ENCODE measurements around the gene LINC00305. TPM values are rescaled to one million over a fixed set of nuclear protein-coding genes. Genes with fewer than 3 reads are reported as not detected.
A peak's percentile ranks its signal among the peaks of the same experiment; 100 is the strongest.

Gene LINC00305
- polyA plus RNA-seq, 3 donors, result 2.8 to 4.3 (median 3.3) TPM

GRCh38 chr18:64119916-64120315 lies 29.0 kb downstream of the LINC00305 start:
- DNase-seq (ENCODE audit: extremely low read depth in 1 of 11, low read depth in 9 of 11, low spot score in 4 of 11), result no peak

DNA sequence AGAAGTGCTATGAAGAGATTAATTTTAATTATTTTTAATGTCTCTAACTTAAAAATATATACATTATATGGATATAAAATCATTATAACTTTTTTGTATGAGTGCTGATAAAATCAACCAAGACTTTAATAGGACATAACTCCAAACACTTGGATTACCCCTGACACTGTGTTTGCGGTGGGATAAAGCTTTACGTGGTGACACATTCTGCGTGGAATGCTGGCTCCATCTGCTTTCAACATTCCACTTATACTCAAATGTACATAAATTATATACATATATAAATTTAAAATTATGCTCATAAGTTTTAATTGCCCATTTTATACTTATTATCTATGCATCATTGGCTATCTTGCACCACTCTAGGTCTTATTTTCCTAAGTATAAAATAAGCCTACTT lies 30.5 kb downstream of the LINC00305 start:
- no peak for DNase-seq (ENCODE audit: extremely low read depth in 1 of 11, low read depth in 9 of 11, low spot score in 4 of 11)

DNA sequence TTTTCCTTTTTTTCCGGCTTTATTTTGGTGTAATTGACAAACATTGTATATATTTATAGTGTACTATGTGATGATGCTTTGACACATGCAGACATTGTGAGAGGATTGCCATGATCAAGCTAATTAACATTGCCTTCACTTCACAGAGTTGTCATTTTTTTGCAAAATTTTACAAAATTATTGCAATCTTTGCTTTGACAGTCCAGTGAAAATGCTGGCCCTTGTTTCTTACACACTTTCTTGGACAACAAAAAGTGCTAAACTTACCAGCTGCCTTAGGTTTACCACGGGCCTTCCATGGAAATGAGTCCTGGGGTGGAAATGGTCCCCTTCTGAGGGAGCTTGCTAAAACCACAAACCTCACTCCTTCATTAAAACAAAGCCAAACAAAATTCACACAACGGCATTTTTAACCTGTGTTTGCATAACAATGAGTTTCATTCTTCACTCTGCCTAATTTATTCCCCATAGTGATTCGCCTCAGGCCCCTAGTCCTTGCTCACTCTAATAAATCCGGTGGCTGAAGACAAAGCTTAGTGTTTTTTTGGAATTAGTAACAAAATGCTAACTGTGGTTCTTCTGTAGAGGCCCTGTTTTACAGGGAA lies 32.2 kb downstream of the LINC00305 start:
- DNase-seq (ENCODE audit: extremely low read depth in 1 of 11, low read depth in 9 of 11, low spot score in 4 of 11), result no peak

- no peak for DNase-seq (ENCODE audit: extremely low read depth in 1 of 11, low read depth in 9 of 11, low spot score in 4 of 11)
These were observed 33.0 kb downstream of the LINC00305 start for GRCh38 chr18:64115881-64116280.

DNA sequence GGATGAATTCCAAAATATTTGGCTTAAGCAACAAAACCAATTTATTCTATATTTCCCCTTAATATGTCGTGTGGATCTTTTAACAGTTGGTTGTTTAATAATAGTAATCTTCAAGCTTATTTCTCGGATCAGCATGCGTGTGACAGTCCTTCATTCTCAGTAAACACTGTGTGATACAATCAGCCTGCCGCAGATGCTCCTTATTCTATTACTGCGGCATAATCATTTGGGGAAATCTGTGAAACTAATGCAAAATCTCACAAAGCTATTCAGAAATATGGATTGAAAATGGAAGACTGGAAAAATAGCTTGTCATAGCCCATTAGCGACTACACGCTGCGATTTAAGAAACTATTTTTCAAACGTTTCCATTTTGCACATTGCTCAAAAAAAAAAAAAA lies 36.9 kb downstream of the LINC00305 start:
- DNase-seq (ENCODE audit: extremely low read depth in 1 of 11, low read depth in 9 of 11, low spot score in 4 of 11), result no peak

DNA sequence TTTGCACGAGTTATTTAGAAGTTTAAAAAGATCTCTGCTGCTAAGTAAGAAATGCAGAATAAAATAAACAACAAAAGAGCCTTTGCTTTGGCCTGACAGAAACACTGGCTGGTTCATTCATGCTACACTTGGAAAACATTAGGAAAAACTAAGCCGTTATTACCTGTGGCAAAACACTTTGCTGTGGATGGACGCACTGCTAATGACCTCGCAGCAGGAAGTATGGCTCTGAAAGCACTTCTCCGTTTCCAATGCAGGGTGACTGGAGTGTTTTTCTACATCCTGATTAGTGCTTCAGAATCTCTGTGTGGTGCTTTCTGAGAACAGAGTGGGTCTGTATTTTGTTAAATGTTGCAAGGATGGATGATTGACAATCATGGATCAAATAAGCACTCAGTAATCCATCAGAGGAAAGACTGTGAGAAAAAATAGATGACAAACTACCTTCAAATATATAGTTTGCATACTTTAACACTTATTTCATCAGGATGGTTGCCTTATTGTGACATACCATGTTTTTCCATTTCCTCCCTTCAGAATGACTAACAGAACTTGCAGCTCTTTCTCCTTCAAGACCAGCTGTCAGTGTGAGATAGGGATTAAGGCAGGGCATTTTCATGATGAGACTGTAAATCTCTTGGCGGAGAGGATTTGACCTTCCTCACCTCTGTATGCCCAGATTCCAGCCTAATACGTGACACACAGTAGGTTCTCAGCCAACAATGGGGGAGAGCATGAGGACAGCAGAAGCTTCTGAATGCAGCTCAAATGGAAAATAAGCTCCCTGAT lies 38.0 kb downstream of the LINC00305 start:
- no peak for DNase-seq (ENCODE audit: extremely low read depth in 1 of 11, low read depth in 9 of 11, low spot score in 4 of 11)

GRCh38 chr18:64103986-64104385 lies 44.9 kb downstream of the LINC00305 start:
- DNase-seq (ENCODE audit: extremely low read depth in 1 of 11, low read depth in 9 of 11, low spot score in 4 of 11), result no peak

GRCh38 chr18:64100116-64100922 lies 48.6 kb downstream of the LINC00305 start:
- peak in 6 of 11 donors; percentile 20 to 62 (median 38) for DNase-seq (ENCODE audit: extremely low read depth in 1 of 11, low read depth in 9 of 11, low spot score in 4 of 11)

DNA sequence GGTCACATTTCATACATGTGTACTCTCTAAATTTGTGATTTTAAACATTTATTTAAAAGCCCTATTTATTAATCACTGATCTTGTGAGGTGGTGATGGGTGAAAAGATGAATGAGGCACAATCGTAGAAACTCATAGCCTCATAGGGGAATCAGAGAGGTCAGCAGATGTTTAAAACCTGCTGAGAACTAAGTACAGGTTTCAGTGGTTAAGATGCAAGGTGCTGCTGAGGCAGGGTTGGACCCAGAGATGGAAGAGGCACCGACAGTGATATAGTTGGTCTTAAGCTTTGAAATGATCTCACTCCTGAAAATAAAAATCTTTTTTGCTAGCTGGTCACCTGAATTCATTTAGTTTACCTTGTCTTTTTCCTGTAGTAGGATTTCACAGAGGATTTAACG lies 49.6 kb downstream of the LINC00305 start:
- DNase-seq (ENCODE audit: extremely low read depth in 1 of 11, low read depth in 9 of 11, low spot score in 4 of 11), result no peak

DNA sequence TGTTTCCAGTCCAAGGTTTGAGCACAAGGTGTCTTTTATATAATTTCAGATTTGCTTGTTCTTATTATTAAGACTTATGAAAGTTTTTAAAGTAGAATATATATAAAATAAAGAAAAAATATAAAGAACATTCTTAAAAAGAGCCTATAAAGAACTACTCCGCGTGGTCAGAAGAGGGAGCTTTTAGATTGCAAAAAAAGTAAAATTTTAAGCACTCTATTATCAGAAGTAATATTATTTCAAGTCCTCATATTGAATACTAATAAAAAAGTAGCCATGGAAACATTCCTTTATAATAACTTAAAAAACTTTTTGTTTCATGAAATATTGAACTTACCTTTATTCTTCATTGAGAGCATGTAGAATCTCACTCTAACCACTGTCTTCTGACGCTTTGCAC lies 51.4 kb downstream of the LINC00305 start:
- DNase-seq (ENCODE audit: extremely low read depth in 1 of 11, low read depth in 9 of 11, low spot score in 4 of 11), result no peak

GRCh38 chr18:64095056-64095455 lies 53.8 kb downstream of the LINC00305 start:
- no peak for DNase-seq (ENCODE audit: extremely low read depth in 1 of 11, low read depth in 9 of 11, low spot score in 4 of 11)

- no peak for DNase-seq (ENCODE audit: extremely low read depth in 1 of 11, low read depth in 9 of 11, low spot score in 4 of 11)
These were observed 54.7 kb downstream of the LINC00305 start for GRCh38 chr18:64094210-64094609.

GRCh38 chr18:64091526-64091925 lies 57.4 kb downstream of the LINC00305 start:
- DNase-seq (ENCODE audit: extremely low read depth in 1 of 11, low read depth in 9 of 11, low spot score in 4 of 11), result no peak

DNA sequence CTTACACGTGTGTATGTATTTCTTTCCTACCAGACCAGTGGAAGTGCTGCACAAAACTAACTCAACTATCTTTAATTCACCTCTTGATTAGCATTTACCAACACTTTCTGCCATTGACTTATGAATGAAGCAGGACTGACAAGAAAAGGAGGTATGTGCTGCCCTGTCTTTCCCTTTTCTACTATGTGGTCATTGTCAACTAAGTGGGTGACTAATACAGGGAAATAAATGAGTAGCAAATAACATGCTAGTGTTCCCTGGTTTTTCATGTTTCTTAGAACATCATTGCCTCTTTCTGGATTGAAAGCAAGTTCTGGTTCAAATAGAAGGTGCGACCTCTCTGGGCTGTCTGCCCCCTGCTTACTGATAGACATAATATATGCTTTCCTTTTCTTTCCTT lies 58.0 kb downstream of the LINC00305 start:
- no peak for DNase-seq (ENCODE audit: extremely low read depth in 1 of 11, low read depth in 9 of 11, low spot score in 4 of 11)

- DNase-seq (ENCODE audit: extremely low read depth in 1 of 11, low read depth in 9 of 11, low spot score in 4 of 11), result no peak
These were observed 65.0 kb downstream of the LINC00305 start for GRCh38 chr18:64083916-64084315.

GRCh38 chr18:64082513-64082912 lies 66.4 kb downstream of the LINC00305 start:
- no peak for DNase-seq (ENCODE audit: extremely low read depth in 1 of 11, low read depth in 9 of 11, low spot score in 4 of 11)

DNA sequence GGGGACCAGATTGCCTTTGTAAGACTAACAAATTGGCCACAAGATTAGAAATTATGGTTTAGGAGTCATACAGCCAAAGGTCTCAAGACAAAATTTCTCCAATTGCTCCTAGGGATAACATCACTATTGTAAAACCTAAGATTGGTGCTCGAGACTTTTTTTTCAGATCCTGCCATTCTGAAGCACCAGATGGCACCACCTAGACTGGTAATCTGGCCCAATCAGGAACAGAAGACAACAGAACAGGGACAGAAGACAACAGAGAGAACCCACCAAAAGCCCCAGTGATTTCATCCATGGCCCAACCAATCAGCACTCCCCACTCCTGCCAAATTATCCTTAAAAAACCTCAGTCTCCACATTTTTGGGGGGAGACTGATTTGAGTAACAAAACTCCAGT lies 66.8 kb downstream of the LINC00305 start:
- DNase-seq (ENCODE audit: extremely low read depth in 1 of 11, low read depth in 9 of 11, low spot score in 4 of 11), result no peak

GRCh38 chr18:64073971-64074370 lies 74.9 kb downstream of the LINC00305 start:
- peak in 1 of 11 donors; percentile 10 for DNase-seq (ENCODE audit: extremely low read depth in 1 of 11, low read depth in 9 of 11, low spot score in 4 of 11)

DNA sequence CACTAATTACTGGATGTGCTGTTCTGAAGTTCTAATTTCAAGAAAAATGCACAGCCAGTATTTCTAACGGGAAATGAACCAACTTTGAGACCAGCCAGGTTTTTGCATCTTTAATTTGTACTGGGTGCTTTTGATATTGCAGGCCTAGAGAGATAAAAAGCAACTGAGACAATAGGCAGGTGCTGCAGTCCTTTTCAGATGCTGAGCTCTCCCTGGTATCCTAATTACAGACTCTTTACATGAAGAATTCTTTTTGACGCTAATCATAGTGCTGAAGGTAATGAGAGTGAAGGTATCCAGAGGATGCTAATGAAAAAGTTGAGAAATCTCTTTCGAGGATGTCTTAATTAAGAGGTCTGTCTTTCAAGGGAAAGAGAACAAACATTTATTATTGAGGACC lies 93.9 kb downstream of the LINC00305 start:
- DNase-seq (ENCODE audit: extremely low read depth in 1 of 11, low read depth in 9 of 11, low spot score in 4 of 11), result no peak

- no peak for DNase-seq (ENCODE audit: extremely low read depth in 1 of 11, low read depth in 9 of 11, low spot score in 4 of 11)
These were observed 95.6 kb downstream of the LINC00305 start for GRCh38 chr18:64053246-64053645.
